GM23338 (cell line): ENCODE results near the gene CHGA. TPM values are rescaled to one million over a fixed set of nuclear protein-coding genes. Genes with fewer than 3 reads are reported as not detected.

Source experiments
- ATAC-seq: fragments of 200-7000 bp; cut with Tn5 transposase; 3 replicates; pipeline ENCODE4 v1.9.1; 2020
- DNase-seq: peaks from one replicate; pipeline ENCODE4 v3.0.0-alpha.2; 2015; ENCODE audit warnings: low spot score
- H2AFZ ChIP-seq: fragments of 200-600 bp; sonication (generic); 2 replicates; pipeline ENCODE4 v1.8.0; 2016; ENCODE audit warnings: antibody characterized with exemption, mild to moderate bottlenecking, moderate library complexity
- H3F3A ChIP-seq: fragments of 200-600 bp; sonication (generic); replicated peaks from 2 replicates; pipeline ENCODE4 v1.8.0; 2017; ENCODE audit warnings: antibody characterized with exemption, mixed run types, low read depth
- H3K27ac ChIP-seq: fragments of 200-600 bp; sonication (generic); 2 replicates; pipeline ENCODE4 v1.6.1; 2016; ENCODE audit warnings: low read depth
- H3K27me3 ChIP-seq: fragments of 200-600 bp; sonication (generic); 2 replicates; pipeline ENCODE4 v1.8.0; 2016; ENCODE audit warnings: mild to moderate bottlenecking, mixed run types, moderate library complexity; ENCODE audit not compliant: insufficient read depth
- H3K36me3 ChIP-seq: fragments of 200-600 bp; sonication (generic); 2 replicates; pipeline ENCODE4 v1.8.0; 2016; ENCODE audit warnings: mild to moderate bottlenecking; ENCODE audit not compliant: insufficient read depth
- H3K4me1 ChIP-seq: fragments of 200-600 bp; sonication (generic); 2 replicates; pipeline ENCODE4 v1.8.0; 2016; ENCODE audit warnings: mild to moderate bottlenecking, moderate library complexity; ENCODE audit not compliant: insufficient read depth
- H3K4me2 ChIP-seq: fragments of 200-600 bp; sonication (generic); 2 replicates; pipeline ENCODE4 v1.7.1; 2017; ENCODE audit warnings: mixed run types
- H3K4me3 ChIP-seq: fragments of 200-600 bp; sonication (generic); 2 replicates; pipeline ENCODE4 v1.6.1; 2016; ENCODE audit warnings: mixed run types
- H3K79me2 ChIP-seq: fragments of 200-600 bp; sonication (generic); replicated peaks from 2 replicates; pipeline ENCODE4 v1.8.0; 2017; ENCODE audit warnings: mild to moderate bottlenecking; ENCODE audit not compliant: insufficient read depth
- H3K9me2 ChIP-seq: fragments of 200-600 bp; sonication (generic); 2 replicates; pipeline ENCODE4 v1.8.0; 2017; ENCODE audit not compliant: insufficient read depth
- H4K20me1 ChIP-seq: fragments of 200-600 bp; sonication (generic); replicated peaks from 2 replicates; pipeline ENCODE4 v1.8.0; 2017; ENCODE audit warnings: mild to moderate bottlenecking; ENCODE audit not compliant: insufficient read depth
- H3K27ac Mint-ChIP-seq: 2 replicates; pipeline ENCODE4 v1.8.0; 2020; ENCODE audit warnings: inconsistent platforms, mild to moderate bottlenecking, moderate library complexity, mixed read lengths
- H3K27me3 Mint-ChIP-seq: 3 replicates; pipeline ENCODE4 v1.8.0; 2022; ENCODE audit warnings: low read depth, mild to moderate bottlenecking, moderate library complexity, mixed read lengths, inconsistent platforms; ENCODE audit not compliant: insufficient read depth, poor library complexity
- H3K36me3 Mint-ChIP-seq: 3 replicates; pipeline ENCODE4 v1.8.0; 2021; ENCODE audit warnings: low read depth, mild to moderate bottlenecking, inconsistent platforms, moderate library complexity, mixed read lengths
- H3K4me1 Mint-ChIP-seq: 3 replicates; pipeline ENCODE4 v1.8.0; 2020; ENCODE audit warnings: mild to moderate bottlenecking, inconsistent platforms, mixed read lengths
- H3K4me3 Mint-ChIP-seq: 3 replicates; pipeline ENCODE4 v1.8.0; 2021; ENCODE audit warnings: moderate library complexity, mild to moderate bottlenecking, inconsistent platforms, mixed read lengths
- H3K9me3 Mint-ChIP-seq: 3 replicates; pipeline ENCODE4 v1.8.0; 2020; ENCODE audit warnings: moderate library complexity, mild to moderate bottlenecking, inconsistent platforms, mixed read lengths
- CTCF ChIP-seq, 2 experiments: fragments of 200-600 bp in 1 of 2; sonication (generic) in 1 of 2; conservative IDR thresholded peaks; 2 replicates each; pipeline versions ENCODE4 v1.5.1 to v1.6.1; 2016 to 2017; ENCODE audit warnings: antibody characterized with exemption in 2 of 2, low read depth in 2 of 2, mild to moderate bottlenecking in 2 of 2, moderate library complexity in 1 of 2
- ETS1 ChIP-seq: IDR thresholded peaks from 2 replicates; pipeline ENCODE4 v1.6.1; 2016; ENCODE audit warnings: antibody characterized with exemption
- EZH2 ChIP-seq: fragments of 200-600 bp; sonication (generic); IDR thresholded peaks from one replicate; pipeline ENCODE4 v1.8.0; 2017; ENCODE audit warnings: antibody characterized with exemption, mild to moderate bottlenecking, low read depth; ENCODE audit not compliant: unreplicated experiment
- EZH2phosphoT487 ChIP-seq: fragments of 200-600 bp; sonication (generic); IDR thresholded peaks from one replicate; pipeline ENCODE4 v1.8.1; 2018; ENCODE audit warnings: antibody characterized with exemption; ENCODE audit not compliant: unreplicated experiment
- JUNB ChIP-seq: IDR thresholded peaks from one replicate; pipeline ENCODE4 v1.6.1; 2016; ENCODE audit warnings: antibody characterized with exemption; ENCODE audit not compliant: unreplicated experiment
- NANOG ChIP-seq: IDR thresholded peaks from 2 replicates; pipeline ENCODE4 v1.6.1; 2016; ENCODE audit warnings: antibody characterized with exemption, borderline replicate concordance
- POLR2AphosphoS5 ChIP-seq: IDR thresholded peaks from 2 replicates; pipeline ENCODE4 v1.6.1; 2016; ENCODE audit warnings: antibody characterized with exemption, low read depth
- REST ChIP-seq: IDR thresholded peaks from one replicate; pipeline ENCODE4 v1.6.1; 2018; ENCODE audit warnings: antibody characterized with exemption; ENCODE audit not compliant: unreplicated experiment
- STAT1 ChIP-seq: IDR thresholded peaks from one replicate; pipeline ENCODE4 v1.6.1; 2016; ENCODE audit warnings: antibody characterized with exemption; ENCODE audit not compliant: unreplicated experiment
- ZNF114 ChIP-seq: fragments of 250-450 bp; sonication (Bioruptor Pico); IDR thresholded peaks from 2 replicates; pipeline ENCODE4 v1.5.0; 2020; ENCODE audit warnings: mild to moderate bottlenecking, moderate library complexity
- ZNF462 ChIP-seq: fragments of 250-450 bp; sonication (Bioruptor Pico); IDR thresholded peaks from 2 replicates; pipeline ENCODE4 v1.5.0; 2020; ENCODE audit warnings: mild to moderate bottlenecking, moderate library complexity
- polyA plus RNA-seq: library from polyadenylated mRNA; unstranded; fragments of >200 nt; fragmentation: Nextera tagmentation; extraction: Ambion mirVana; gene quantifications from 2 replicates; pipeline ENCODE4 v1.2.1, GENCODE V29; 2016
- total RNA-seq: library from RNA; depleted of rRNA; stranded (reverse); fragments of >200 nt; shearing (Covaris generic); gene quantifications from 2 replicates; pipeline ENCODE4 v1.2.3, GENCODE V29; 2014

Gene CHGA
- total and polyA plus RNA-seq, 2 experiments from 2014 or later: 13.9 to 19.6 TPM

- H3K4me1 ChIP-seq: no peaks in the 10 kb centered on the region
- H3K36me3 Mint-ChIP-seq: no peaks in the 10 kb centered on the region; the same call in 2 of the 3 replicates
Observed at GRCh38 chr14:92917956-92918355, 5.0 kb upstream of the CHGA start.

More at GRCh38 chr14:92917956-92918355, 5.0 kb upstream of the CHGA start:
- H3K27ac ChIP-seq: no peak overlapping the region
- H3K4me1 Mint-ChIP-seq: peaks cover 6% of the 10 kb centered on the region
- peaks cover 12% of the 10 kb centered on the region for H3K27me3 ChIP-seq
- no peak overlapping the region for H2AFZ ChIP-seq
- H3K36me3 ChIP-seq: no peaks in the 10 kb centered on the region
- peaks cover 20% of the 10 kb centered on the region for H3K27me3 Mint-ChIP-seq
- H3F3A ChIP-seq: 0 out of 2 replicates have a peak, but pooled peaks cover 2% of the 10 kb centered on the region
- H3K79me2 ChIP-seq: no peaks in the 10 kb centered on the region
- H3K9me3 Mint-ChIP-seq: peaks cover 10% of the 10 kb centered on the region; the same call in 2 of the 3 replicates
- ATAC-seq (no peak), DNase-seq (no peak)
- no peak overlapping the region for H3K4me3 Mint-ChIP-seq
- no peaks in the 10 kb centered on the region for H4K20me1 ChIP-seq
- TF ChIP-seq STAT1: no peak
- no peak for TF ChIP-seq CTCF (conservative IDR thresholded peaks at IDR 0.05; ENCODE audit: low read depth in 2 of 2)
- TF ChIP-seq POLR2AphosphoS5: no peak
- no peak for TF ChIP-seq JUNB
- TF ChIP-seq ZNF114 (CRISPR knock-in tag): no peak
- no peak for TF ChIP-seq ZNF462
- TF ChIP-seq EZH2: no peak
- TF ChIP-seq ETS1: no peak
- no peak for TF ChIP-seq NANOG
- no peak for TF ChIP-seq EZH2phosphoT487
- no peak for TF ChIP-seq REST
- H3K27ac Mint-ChIP-seq: no peak overlapping the region
- no peak overlapping the region for H3K4me3 ChIP-seq
- no peak overlapping the region for H3K4me2 ChIP-seq
- no peaks in the 10 kb centered on the region for H3K9me2 ChIP-seq
